CD4-positive, alpha-beta T cell treated with Interleukin-21 for 1 hour (primary cell): ENCODE measurements around the gene NMNAT1.
A peak's percentile ranks its signal among the peaks of the same experiment; 100 is the strongest.
"Not testable (repeated sequence)": the region's sequence is repeated elsewhere in the genome, so short reads cannot be mapped to it uniquely, and the experiment has no call there.

Experiments
- DNase-seq: peaks from one replicate; pipeline ENCODE4 v3.0.0-alpha.2; 2020

Gene NMNAT1

GRCh38 chr1:9942939-9943788 is at the start of gene NMNAT1, which contains the start of gene LZIC:
Gene NMNAT1 (plus strand): TSS chr1:9943475. CDS start chr1:9972074, 28,599 bp downstream.
Gene LZIC (minus strand): TSS chr1:9943391. CDS start chr1:9936619, 6,772 bp downstream.
- DNase-seq: peak; percentile 92

- DNase-seq: no peak
Observed at GRCh38 chr1:9894115-9894514, 49.2 kb upstream of the NMNAT1 start.

GRCh38 chr1:9900142-9901043 is 42.9 kb upstream of the NMNAT1 start:
- DNase-seq: no peak

- no peak for DNase-seq
Observed at GRCh38 chr1:9901148-9902059, 41.9 kb upstream of the NMNAT1 start.

- DNase-seq: no peak
Observed at GRCh38 chr1:9902060-9902452, 41.2 kb upstream of the NMNAT1 start.

GRCh38 chr1:9903801-9904527 is 39.3 kb upstream of the NMNAT1 start:
- DNase-seq: no peak

GRCh38 chr1:9904596-9904995 is 38.7 kb upstream of the NMNAT1 start:
- no peak for DNase-seq

GRCh38 chr1:9905010-9905409 is 38.3 kb upstream of the NMNAT1 start:
- no peak for DNase-seq

- DNase-seq: no peak
Observed at GRCh38 chr1:9906466-9906865, 36.8 kb upstream of the NMNAT1 start.

GRCh38 chr1:9907441-9907840 is 35.8 kb upstream of the NMNAT1 start:
- no peak for DNase-seq

- DNase-seq: no peak
Observed at GRCh38 chr1:9908871-9909233, 34.4 kb upstream of the NMNAT1 start.

- peak; percentile 9 for DNase-seq
Observed at GRCh38 chr1:9909234-9910046, 33.8 kb upstream of the NMNAT1 start.

GRCh38 chr1:9910076-9910422 is 33.2 kb upstream of the NMNAT1 start, which contains the start of gene CTNNBIP1:
Gene CTNNBIP1 (minus strand): TSS chr1:9910269. CDS start chr1:9872064, 38,205 bp downstream.
- no peak for DNase-seq

- DNase-seq: peak; percentile 100
Observed at GRCh38 chr1:9910423-9911178, 32.7 kb upstream of the NMNAT1 start.

GRCh38 chr1:9912264-9912936 is 30.9 kb upstream of the NMNAT1 start:
- DNase-seq: no peak

- DNase-seq: no peak
Observed at GRCh38 chr1:9914610-9914937, 28.7 kb upstream of the NMNAT1 start.

GRCh38 chr1:9916452-9916851 is 26.8 kb upstream of the NMNAT1 start:
- no peak for DNase-seq

GRCh38 chr1:9917495-9917894 is 25.8 kb upstream of the NMNAT1 start:
- DNase-seq: not testable (repeated sequence)

- no peak for DNase-seq
Observed at GRCh38 chr1:9917901-9918300, 25.4 kb upstream of the NMNAT1 start.

GRCh38 chr1:9920606-9921005 is 22.7 kb upstream of the NMNAT1 start:
- DNase-seq: no peak
